GM12878 (cell line): ENCODE measurements around the gene MIER1. TPM values are rescaled to one million over a fixed set of nuclear protein-coding genes. Genes with fewer than 3 reads are reported as not detected.

ENCODE experiments used
- ATAC-seq: fragments of 200-7000 bp; cut with Tn5 transposase; 3 replicates; pipeline ENCODE4 v1.9.1; 2020; ENCODE audit warnings: mild to moderate bottlenecking, moderate library complexity
- BruUV-seq: library from RNA; stranded (reverse); fragments of 400-500 nt; replicated peaks from 2 replicates; lab custom pipeline; 2021; lab: Mats Ljungman, UMichigan
- CTCF ChIA-PET: fragments of 300-600 bp; sonication (Branson Sonifier 250); formaldehyde crosslinking; extraction: SDS; loops from one replicate; lab custom pipeline; 2021; ENCODE audit warnings: inconsistent platforms; lab: Yijun Ruan, JAX
- POLR2A ChIA-PET: fragments of 350-600 bp; formaldehyde crosslinking; extraction: SDS; loops from one replicate; lab custom pipeline; 2021; ENCODE audit warnings: inconsistent platforms; lab: Charles Lee
- RAD21 ChIA-PET: fragments of 300-600 bp; sonication (Branson Sonifier 250); formaldehyde crosslinking; loops from one replicate; lab custom pipeline; 2023; ENCODE audit warnings: antibody characterized with exemption; ENCODE audit not compliant: unreplicated experiment; lab: Charles Lee
- SMC1A ChIA-PET: fragments of 300-600 bp; sonication (Branson Sonifier 250); formaldehyde crosslinking; loops from one replicate; lab custom pipeline; 2023; ENCODE audit not compliant: unreplicated experiment, uncharacterized antibody; lab: Charles Lee
- DNase-seq: peaks from one replicate; pipeline ENCODE4 v3.0.0-alpha.2; 2011; ENCODE audit warnings: low read depth, low spot score
- FAIRE-seq: peaks from 3 replicates; lab custom pipeline; 2011; peaks lifted over from hg19 to GRCh38; lab: Jason Lieb, UNC
- H2AFZ ChIP-seq: 2 replicates; pipeline ENCODE4 v1.6.0; 2011; ENCODE audit warnings: low read depth, low read length, control low read depth; ENCODE audit not compliant: control insufficient read depth
- H3K27ac ChIP-seq: 2 replicates; pipeline ENCODE4 v1.5.1; 2011; ENCODE audit warnings: control low read depth; ENCODE audit not compliant: control insufficient read depth, insufficient read depth
- H3K27me3 ChIP-seq, 2 experiments: replicated peaks in 1 of 2; 2 replicates each; pipeline versions ENCODE4 v1.6.0 to v1.6.1; 2011; ENCODE audit warnings: low read length in 1 of 2; ENCODE audit not compliant: control insufficient read depth in 2 of 2, insufficient read depth in 2 of 2
- H3K36me3 ChIP-seq, 2 experiments: 2 replicates each; pipeline ENCODE4 v1.5.1; 2011; ENCODE audit warnings: low read length in 1 of 2; ENCODE audit not compliant: control insufficient read depth in 2 of 2, insufficient read depth in 2 of 2
- H3K4me1 ChIP-seq: 2 replicates; pipeline ENCODE4 v1.6.1; 2011; ENCODE audit warnings: mild to moderate bottlenecking, low read length, moderate library complexity, mixed read lengths; ENCODE audit not compliant: control insufficient read depth, insufficient read depth
- H3K4me2 ChIP-seq: 2 replicates; pipeline ENCODE4 v1.6.0; 2011; ENCODE audit warnings: control low read depth; ENCODE audit not compliant: control insufficient read depth, insufficient read depth
- H3K4me3 ChIP-seq: fragments of 200-600 bp; sonication (generic); 2 replicates; pipeline ENCODE4 v1.5.1; 2016
- H3K79me2 ChIP-seq: 2 replicates; pipeline ENCODE4 v1.6.0; 2011; ENCODE audit warnings: low read length; ENCODE audit not compliant: control insufficient read depth, insufficient read depth
- H3K9ac ChIP-seq: 2 replicates; pipeline ENCODE4 v1.8.0; 2011; ENCODE audit warnings: low read length, control low read depth, mixed read lengths; ENCODE audit not compliant: control insufficient read depth, insufficient read depth
- H3K9me3 ChIP-seq: replicated peaks from 3 replicates; pipeline ENCODE4 v1.5.1; 2011; ENCODE audit warnings: mild to moderate bottlenecking, low read length; ENCODE audit not compliant: control insufficient read depth, insufficient read depth
- H4K20me1 ChIP-seq: 2 replicates; pipeline ENCODE4 v1.6.0; 2011; ENCODE audit not compliant: control insufficient read depth, insufficient read depth
- CREM ChIP-seq: IDR thresholded peaks from 2 replicates; pipeline ENCODE4 v1.6.1; 2014; ENCODE audit warnings: antibody characterized with exemption, low read depth
- ELK1 ChIP-seq: IDR thresholded peaks from 2 replicates; pipeline ENCODE4 v1.6.1; 2012; ENCODE audit warnings: low read depth, low read length, improper control_type of control experiment
- FOXK2 ChIP-seq: fragments of 450-650 bp; IDR thresholded peaks from 2 replicates; pipeline ENCODE4 v1.6.1; 2017; ENCODE audit warnings: mild to moderate bottlenecking, moderate library complexity
- GABPA ChIP-seq: IDR thresholded peaks from 2 replicates; pipeline ENCODE4 v1.6.1; 2014; ENCODE audit warnings: antibody characterized with exemption, low read depth, mild to moderate bottlenecking, inconsistent platforms
- HCFC1 ChIP-seq: fragments of 150-350 bp; IDR thresholded peaks from 2 replicates; pipeline ENCODE4 v1.6.1; 2014; ENCODE audit warnings: low read length
- HDGF ChIP-seq: fragments of 450-650 bp; IDR thresholded peaks from 2 replicates; pipeline ENCODE4 v1.6.1; 2016; ENCODE audit warnings: antibody characterized with exemption
- KDM1A ChIP-seq: fragments of 200-600 bp; sonication (generic); IDR thresholded peaks from 2 replicates; pipeline ENCODE4 v1.6.1; 2016; ENCODE audit warnings: borderline replicate concordance
- MYB ChIP-seq: fragments of 150-350 bp; IDR thresholded peaks from 2 replicates; pipeline ENCODE4 v1.6.1; 2014; ENCODE audit warnings: mild to moderate bottlenecking, low read depth, low read length, borderline replicate concordance
- POLR2A ChIP-seq: IDR thresholded peaks from 2 replicates; pipeline ENCODE4 v1.6.1; 2011; ENCODE audit warnings: low read depth, mild to moderate bottlenecking, low read length
- POU2F2 ChIP-seq: IDR thresholded peaks from 3 replicates; pipeline ENCODE4 v1.6.1; 2011; ENCODE audit warnings: low read depth, mild to moderate bottlenecking, low read length, borderline replicate concordance
- RAD21 ChIP-seq: IDR thresholded peaks from 2 replicates; pipeline ENCODE4 v1.6.1; 2011; ENCODE audit warnings: mild to moderate bottlenecking, low read depth, low read length, moderate library complexity; ENCODE audit not compliant: insufficient read depth
- RAD51 ChIP-seq: fragments of 450-650 bp; IDR thresholded peaks from 2 replicates; pipeline ENCODE4 v1.6.1; 2016; ENCODE audit warnings: moderate library complexity, mild to moderate bottlenecking, inconsistent platforms
- RUNX3 ChIP-seq: IDR thresholded peaks from 2 replicates; pipeline ENCODE4 v1.6.1; 2012; ENCODE audit warnings: low read length, inconsistent platforms
- SMC3 ChIP-seq: IDR thresholded peaks from 2 replicates; pipeline ENCODE4 v1.6.1; 2011; ENCODE audit warnings: low read length, improper control_type of control experiment, borderline replicate concordance
- SREBF1 ChIP-seq: IDR thresholded peaks from 2 replicates; pipeline ENCODE4 v1.6.1; 2012; ENCODE audit warnings: mild to moderate bottlenecking, low read length
- STAT3 ChIP-seq: IDR thresholded peaks from 2 replicates; pipeline ENCODE4 v1.6.1; 2011; ENCODE audit warnings: low read depth, low read length, improper control_type of control experiment
- SUZ12 ChIP-seq: fragments of 200-600 bp; sonication (generic); IDR thresholded peaks from one replicate; pipeline ENCODE4 v1.6.1; 2018; ENCODE audit warnings: antibody characterized with exemption, mild to moderate bottlenecking; ENCODE audit not compliant: unreplicated experiment
- WGBS: methylation state at CpG from one replicate; pipeline ENCODE4 v1.1.6; 2016; ENCODE audit warnings: low lambda C conversion rate; ENCODE audit not compliant: insufficient replicate concordance, insufficient coverage; ENCODE audit errors: missing lambda C conversion rate; 5-methylcytosine and 5-hydroxymethylcytosine counted together
- in situ Hi-C: fragments of 300-500 bp; cut with MboI; formaldehyde crosslinking; loops from 9 replicates; pipeline ENCODE4 v1.14.3; 2018; ENCODE audit warnings: mixed read lengths
- intact Hi-C: fragments of 100-400 bp; cut with micrococcal nuclease; formaldehyde crosslinking; loops from one replicate; pipeline ENCODE4 v1.14.2; 2022; ENCODE audit not compliant: unreplicated experiment
- polyA plus RNA-seq, 11 experiments: library from polyadenylated mRNA; depleted of rRNA in 4 of 11; unstranded in 6 of 11; stranded (reverse) in 5 of 11; fragments of >200 nt; fragmentation: Nextera tagmentation in 4 of 11; fragmentation: Illumina TruSeq in 1 of 11; extraction: Ambion mirVana in 4 of 11; extraction: Trizol in 1 of 11; gene quantifications; 1 replicate in 1 of 11; 2 replicates in 10 of 11; pipeline versions ENCODE4 v1.2.1 to v1.2.3, GENCODE V29; 2011 to 2016; ENCODE audit warnings: inconsistent platforms in 2 of 11, missing spikeins in 2 of 11, low read depth in 1 of 11
- total RNA-seq, 4 experiments: library from RNA; depleted of rRNA in 3 of 4; stranded (reverse); fragments of >200 nt in 3 of 4; fragmentation: Illumina TruSeq in 1 of 4; extraction: Trizol in 1 of 4; gene quantifications; 2 replicates each; pipeline versions ENCODE4 v1.2.1 to v1.2.3, GENCODE V29; 2013 to 2021

MIER1 gene
- total and polyA plus RNA-seq, 10 of the 15 experiments (the other 5 are each of a cell fraction or from before 2014, with no cell fraction given) = 13.6 to 39.8 (median 25.7) TPM

DNA sequence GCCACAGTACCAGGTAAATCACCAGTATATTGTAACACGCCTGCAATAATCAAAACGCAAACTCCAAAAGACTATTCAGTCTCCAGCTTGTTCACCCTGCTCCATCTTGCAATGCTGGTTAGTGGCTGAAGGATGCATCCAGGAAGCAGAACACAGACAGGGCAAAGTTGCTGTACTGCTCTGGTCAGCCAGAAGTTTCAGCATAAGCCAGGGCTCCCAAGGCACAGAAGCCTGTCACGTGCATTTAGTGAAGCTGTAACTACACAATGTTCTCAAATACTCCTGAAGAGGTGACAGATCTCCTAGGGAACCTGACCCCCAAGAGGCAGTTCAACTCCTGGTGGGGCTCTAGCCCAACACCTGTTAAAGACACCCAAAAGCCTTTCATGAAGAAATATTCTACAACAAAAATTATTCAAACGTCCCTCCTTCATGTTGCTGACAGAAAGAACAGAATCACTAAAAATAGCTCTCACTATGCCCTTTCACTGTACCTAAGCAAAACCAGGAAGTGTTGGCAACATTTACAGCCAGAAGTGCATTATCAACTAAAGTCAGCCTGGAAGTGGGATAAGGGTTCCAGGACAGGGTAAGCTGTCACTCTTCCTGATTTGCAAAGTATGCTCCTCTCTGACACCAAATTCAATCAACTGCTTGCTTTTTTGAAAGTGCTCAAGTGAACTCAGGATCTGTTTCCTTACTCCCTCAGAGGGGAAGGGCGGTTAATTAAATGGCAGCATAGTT, 77.1 kb downstream of the MIER1 start:
- ATAC-seq = no peak
- Histone ChIP-seq H3K36me3 (no peaks in the 10 kb centered on the region; a peak in 1 of 4 replicates), H3K79me2 (no peaks in the 10 kb centered on the region), H3K27me3 (no peaks in the 10 kb centered on the region), H4K20me1 (no peaks in the 10 kb centered on the region), H2AFZ (no peak overlapping the region), H3K9ac (no peak overlapping the region), H3K27ac (no peak overlapping the region), H3K4me3 (no peak overlapping the region), H3K9me3 (no peaks in the 10 kb centered on the region), H3K4me1 (no peaks in the 10 kb centered on the region), H3K4me2 (no peak overlapping the region)
- no TSS peak for BruUV-seq
- in situ Hi-C loops = no loop called here
- no peak for FAIRE-seq
- POLR2A ChIA-PET = interaction anchor here (0.6 kb wide), 1 partner anchor 86 kb away, joined by 3 read pairs; no protein-coding TSS in a partner anchor
- RAD21 ChIA-PET = interaction anchor here (3.5 kb wide), 1 partner anchor 147 kb away, joined by 12 read pairs; no protein-coding TSS in a partner anchor
- SMC1A ChIA-PET = interaction anchor here (0.8 to 2.3 kb wide), 4 partner anchors 9 to 147 kb away, joined by 3 to 6 read pairs (median 4); no protein-coding TSS in a partner anchor
- intact Hi-C loops = loop anchor here (5.0 kb wide), 1 partner anchor 500 kb away; no protein-coding TSS in a partner anchor
- TF ChIP-seq CREM (no peak), POLR2A (no peak), RAD21 (no peak), MYB (no peak), GABPA (no peak), ELK1 (no peak), FOXK2 (no peak), HDGF (no peak), HCFC1 (no peak), SUZ12 (no peak), KDM1A (no peak), RUNX3 (no peak), SREBF1 (no peak), RAD51 (no peak), POU2F2 (no peak), STAT3 (no peak), SMC3 (no peak)
- 79% methylated on average over 5 of the region's 5 CpGs for WGBS
- no peak for DNase-seq
- CTCF ChIA-PET = interaction anchor here (0.8 to 5.1 kb wide), 7 partner anchors 9 to 210 kb away, joined by 3 to 36 read pairs (median 5); no protein-coding TSS in a partner anchor
